MM.1S (cell line): ENCODE data around the gene LAP3.

Source experiments
- DNase-seq: peaks from one replicate; pipeline ENCODE4 v3.0.0-alpha.2; 2015
- H2AFZ ChIP-seq: fragments of 300-600 bp; sonication (generic); 2 replicates; pipeline ENCODE4 v1.6.0; 2016; ENCODE audit warnings: antibody characterized with exemption, low read length
- H3F3A ChIP-seq: fragments of 300-600 bp; sonication (generic); 2 replicates; pipeline ENCODE4 v1.6.1; 2016; ENCODE audit warnings: mild to moderate bottlenecking, antibody characterized with exemption, low read length, moderate library complexity, mixed read lengths; ENCODE audit not compliant: insufficient read depth
- H3K27ac ChIP-seq: fragments of 300-600 bp; sonication (generic); 2 replicates; pipeline ENCODE4 v1.5.1; 2016; ENCODE audit warnings: mild to moderate bottlenecking, low read length
- H3K27me3 ChIP-seq: fragments of 300-600 bp; sonication (generic); replicated peaks from 2 replicates; pipeline ENCODE4 v1.6.0; 2016; ENCODE audit warnings: low read length; ENCODE audit not compliant: insufficient read depth
- H3K36me3 ChIP-seq: fragments of 300-600 bp; sonication (generic); replicated peaks from 2 replicates; pipeline ENCODE4 v1.6.1; 2016; ENCODE audit warnings: mild to moderate bottlenecking, low read length, mixed read lengths; ENCODE audit not compliant: insufficient read depth
- H3K4me1 ChIP-seq: fragments of 300-600 bp; sonication (generic); 2 replicates; pipeline ENCODE4 v1.6.1; 2016; ENCODE audit warnings: low read length, mixed read lengths
- H3K4me2 ChIP-seq: fragments of 300-600 bp; sonication (generic); 2 replicates; pipeline ENCODE4 v1.6.0; 2016; ENCODE audit warnings: low read depth, low read length
- H3K4me3 ChIP-seq: fragments of 300-600 bp; sonication (generic); 2 replicates; pipeline ENCODE4 v1.5.1; 2016; ENCODE audit warnings: low read length, mixed read lengths
- H3K79me2 ChIP-seq: fragments of 300-600 bp; sonication (generic); 2 replicates; pipeline ENCODE4 v1.6.1; 2016; ENCODE audit warnings: mixed run types, low read length, mixed read lengths
- H3K9ac ChIP-seq: fragments of 300-600 bp; sonication (generic); 2 replicates; pipeline ENCODE4 v1.6.1; 2016; ENCODE audit warnings: low read length, mixed read lengths
- H3K9me2 ChIP-seq: fragments of 300-600 bp; sonication (generic); replicated peaks from 2 replicates; pipeline ENCODE4 v1.6.1; 2016; ENCODE audit warnings: mild to moderate bottlenecking, low read length, mixed read lengths; ENCODE audit not compliant: insufficient read depth
- H3K9me3 ChIP-seq: fragments of 300-600 bp; sonication (generic); replicated peaks from 2 replicates; pipeline ENCODE4 v1.6.1; 2016; ENCODE audit warnings: mild to moderate bottlenecking, low read length, mixed read lengths; ENCODE audit not compliant: insufficient read depth
- H4K20me1 ChIP-seq: fragments of 300-600 bp; sonication (generic); 2 replicates; pipeline ENCODE4 v1.6.1; 2016; ENCODE audit warnings: mild to moderate bottlenecking, low read length, moderate library complexity, mixed read lengths; ENCODE audit not compliant: insufficient read depth
- EZH2 ChIP-seq: fragments of 300-600 bp; sonication (generic); optimal IDR thresholded peaks from 2 replicates; pipeline ENCODE3; 2017; ENCODE audit warnings: low read depth, mild to moderate bottlenecking, antibody characterized with exemption, low read length, mixed read lengths
- EZH2phosphoT487 ChIP-seq: fragments of 300-600 bp; sonication (generic); IDR thresholded peaks from 2 replicates; pipeline ENCODE4 v1.6.1; 2018; ENCODE audit warnings: antibody characterized with exemption, low read length
- TF ChIP-seq, protein P1 (sequence below): fragments of 300-600 bp; sonication (generic); IDR thresholded peaks from 2 replicates; pipeline ENCODE4 v1.5.1; 2016; ENCODE audit warnings: antibody characterized with exemption, low read length, mixed read lengths

Gene LAP3

DNA sequence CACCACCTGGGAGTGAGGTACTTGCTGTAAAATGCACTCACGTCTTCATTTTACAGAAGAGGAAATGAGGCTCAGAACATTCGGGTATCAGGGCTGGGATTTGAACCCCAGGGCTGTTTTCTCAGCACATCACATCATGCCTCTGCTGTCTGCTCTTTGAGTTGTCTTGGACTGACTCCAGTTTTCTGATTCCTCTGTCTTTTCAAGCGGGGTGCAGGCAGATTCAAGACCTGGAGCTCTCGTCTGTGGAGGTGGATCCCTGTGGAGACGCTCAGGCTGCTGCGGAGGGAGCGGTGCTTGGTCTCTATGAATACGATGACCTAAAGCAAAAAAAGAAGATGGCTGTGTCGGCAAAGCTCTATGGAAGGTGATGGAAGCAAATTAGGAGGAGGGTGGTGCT lies 6.3 kb downstream of the LAP3 start:
- Histone ChIP-seq H2AFZ (no peak overlapping the region), H4K20me1 (no peaks in the 10 kb centered on the region), H3K27ac (no peak overlapping the region), H3K9ac (no peak overlapping the region), H3K9me3 (no peaks in the 10 kb centered on the region), H3K27me3 (no peaks in the 10 kb centered on the region), H3K9me2 (no peaks in the 10 kb centered on the region), H3K4me2 (no peak overlapping the region), H3K4me3 (no peak overlapping the region), H3K36me3 (peaks cover 20% of the 10 kb centered on the region), H3F3A (peaks cover 13% of the 10 kb centered on the region), H3K79me2 (peaks cover 64% of the 10 kb centered on the region), H3K4me1 (peaks cover 16% of the 10 kb centered on the region)
- DNase-seq: no peak
- no peak for TF ChIP-seq EZH2phosphoT487
- TF ChIP-seq, protein P1, sequence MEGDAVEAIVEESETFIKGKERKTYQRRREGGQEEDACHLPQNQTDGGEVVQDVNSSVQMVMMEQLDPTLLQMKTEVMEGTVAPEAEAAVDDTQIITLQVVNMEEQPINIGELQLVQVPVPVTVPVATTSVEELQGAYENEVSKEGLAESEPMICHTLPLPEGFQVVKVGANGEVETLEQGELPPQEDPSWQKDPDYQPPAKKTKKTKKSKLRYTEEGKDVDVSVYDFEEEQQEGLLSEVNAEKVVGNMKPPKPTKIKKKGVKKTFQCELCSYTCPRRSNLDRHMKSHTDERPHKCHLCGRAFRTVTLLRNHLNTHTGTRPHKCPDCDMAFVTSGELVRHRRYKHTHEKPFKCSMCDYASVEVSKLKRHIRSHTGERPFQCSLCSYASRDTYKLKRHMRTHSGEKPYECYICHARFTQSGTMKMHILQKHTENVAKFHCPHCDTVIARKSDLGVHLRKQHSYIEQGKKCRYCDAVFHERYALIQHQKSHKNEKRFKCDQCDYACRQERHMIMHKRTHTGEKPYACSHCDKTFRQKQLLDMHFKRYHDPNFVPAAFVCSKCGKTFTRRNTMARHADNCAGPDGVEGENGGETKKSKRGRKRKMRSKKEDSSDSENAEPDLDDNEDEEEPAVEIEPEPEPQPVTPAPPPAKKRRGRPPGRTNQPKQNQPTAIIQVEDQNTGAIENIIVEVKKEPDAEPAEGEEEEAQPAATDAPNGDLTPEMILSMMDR: no peak

DNA sequence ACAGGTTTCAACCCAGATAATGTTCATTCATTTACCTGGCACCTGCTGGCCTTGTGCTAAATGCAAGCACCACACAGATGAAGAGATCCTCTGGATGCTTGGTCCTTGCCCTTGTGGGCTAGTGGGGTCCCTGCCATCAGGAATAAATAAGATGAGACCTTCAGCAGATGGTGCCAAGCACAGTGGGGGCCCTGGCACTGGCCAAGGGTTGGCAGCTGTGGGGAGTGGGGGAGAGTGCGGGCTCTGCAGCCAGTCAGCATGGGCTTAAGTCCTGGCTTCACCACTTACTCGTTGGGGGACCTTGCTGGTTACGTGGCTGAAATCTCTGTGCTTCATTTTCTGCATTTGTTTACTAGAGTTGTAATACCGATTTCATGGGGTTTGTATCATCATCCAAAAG lies 6.9 kb downstream of the LAP3 start:
- Histone ChIP-seq H4K20me1 (no peaks in the 10 kb centered on the region), H2AFZ (no peak overlapping the region), H3K36me3 (peaks cover 20% of the 10 kb centered on the region), H3K27ac (no peak overlapping the region), H3K4me1 (peaks cover 15% of the 10 kb centered on the region), H3K79me2 (peaks cover 58% of the 10 kb centered on the region), H3K9me2 (no peaks in the 10 kb centered on the region), H3K9ac (no peak overlapping the region), H3K4me3 (no peak overlapping the region), H3K27me3 (no peaks in the 10 kb centered on the region), H3F3A (peaks cover 6% of the 10 kb centered on the region; the same call in 1 of the 2 replicates), H3K4me2 (no peak overlapping the region), H3K9me3 (no peaks in the 10 kb centered on the region)
- TF ChIP-seq EZH2: no peak
- TF ChIP-seq EZH2phosphoT487: no peak
- TF ChIP-seq, protein P1: no peak
- DNase-seq: no peak

DNA sequence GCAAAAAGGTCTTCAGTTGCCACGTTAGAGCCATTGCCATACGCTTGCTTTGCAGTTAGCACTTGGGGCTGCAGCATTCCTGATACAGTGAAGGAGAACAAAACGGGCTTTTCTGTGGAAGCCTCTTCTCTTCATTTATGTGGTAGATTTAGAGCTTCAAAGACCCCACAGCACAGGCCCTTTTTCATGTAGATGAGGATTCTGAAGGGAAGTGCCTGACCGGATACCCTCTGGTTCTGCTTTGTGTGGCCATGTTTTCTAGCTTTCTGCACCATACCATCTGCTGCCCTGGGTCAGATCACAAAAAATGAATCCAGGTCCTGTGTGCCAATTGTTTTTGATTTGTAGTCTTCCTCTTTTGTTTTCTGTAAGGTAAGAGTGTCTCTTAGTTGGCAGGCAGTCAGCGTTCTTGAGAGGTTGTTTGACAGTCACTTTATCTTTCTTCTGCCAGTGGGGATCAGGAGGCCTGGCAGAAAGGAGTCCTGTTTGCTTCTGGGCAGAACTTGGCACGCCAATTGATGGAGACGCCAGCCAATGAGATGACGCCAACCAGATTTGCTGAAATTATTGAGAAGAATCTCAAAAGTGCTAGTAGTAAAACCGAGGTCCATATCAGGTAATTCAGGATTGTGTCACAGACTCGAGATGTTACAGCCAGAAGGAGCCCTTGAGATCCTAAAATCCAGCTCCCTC lies 7.7 kb downstream of the LAP3 start:
- no peaks in the 10 kb centered on the region for H4K20me1 ChIP-seq
- no peaks in the 10 kb centered on the region for H3K27me3 ChIP-seq
- no peaks in the 10 kb centered on the region for H3K9me3 ChIP-seq
- no peaks in the 10 kb centered on the region for H3K9me2 ChIP-seq
- H3F3A ChIP-seq: peaks cover under 1% of the 10 kb centered on the region; the same call in 1 of the 2 replicates
- H3K4me2 ChIP-seq: no peak overlapping the region
- no peak for DNase-seq
- peaks cover 7% of the 10 kb centered on the region for H3K4me1 ChIP-seq
- TF ChIP-seq EZH2phosphoT487 (no peak), EZH2 (no peak)
- TF ChIP-seq, protein P1: no peak
- no peak overlapping the region for H3K4me3 ChIP-seq
- H3K9ac ChIP-seq: no peak overlapping the region
- H2AFZ ChIP-seq: no peak overlapping the region
- H3K27ac ChIP-seq: no peak overlapping the region
- peaks cover 52% of the 10 kb centered on the region for H3K79me2 ChIP-seq
- peaks cover 20% of the 10 kb centered on the region for H3K36me3 ChIP-seq
